Measurements from ENCODE around the gene ERP27.

ERP27 gene

GRCh38 chr12:14871886-14872285, 66.5 kb downstream of the ERP27 start:
- Mint-ChIP-seq H3K27ac (no peak overlapping the region), H3K4me1 (no peaks in the 10 kb centered on the region), H3K27me3 (ENCODE audit: low read depth, poor library complexity) (peaks cover 3% of the 10 kb centered on the region), H3K4me3 (no peak overlapping the region), H3K9me3 (peaks cover 15% of the 10 kb centered on the region), H3K36me3 (ENCODE audit: low read depth) (peaks cover 11% of the 10 kb centered on the region)
- TF ChIP-seq, protein P1, sequence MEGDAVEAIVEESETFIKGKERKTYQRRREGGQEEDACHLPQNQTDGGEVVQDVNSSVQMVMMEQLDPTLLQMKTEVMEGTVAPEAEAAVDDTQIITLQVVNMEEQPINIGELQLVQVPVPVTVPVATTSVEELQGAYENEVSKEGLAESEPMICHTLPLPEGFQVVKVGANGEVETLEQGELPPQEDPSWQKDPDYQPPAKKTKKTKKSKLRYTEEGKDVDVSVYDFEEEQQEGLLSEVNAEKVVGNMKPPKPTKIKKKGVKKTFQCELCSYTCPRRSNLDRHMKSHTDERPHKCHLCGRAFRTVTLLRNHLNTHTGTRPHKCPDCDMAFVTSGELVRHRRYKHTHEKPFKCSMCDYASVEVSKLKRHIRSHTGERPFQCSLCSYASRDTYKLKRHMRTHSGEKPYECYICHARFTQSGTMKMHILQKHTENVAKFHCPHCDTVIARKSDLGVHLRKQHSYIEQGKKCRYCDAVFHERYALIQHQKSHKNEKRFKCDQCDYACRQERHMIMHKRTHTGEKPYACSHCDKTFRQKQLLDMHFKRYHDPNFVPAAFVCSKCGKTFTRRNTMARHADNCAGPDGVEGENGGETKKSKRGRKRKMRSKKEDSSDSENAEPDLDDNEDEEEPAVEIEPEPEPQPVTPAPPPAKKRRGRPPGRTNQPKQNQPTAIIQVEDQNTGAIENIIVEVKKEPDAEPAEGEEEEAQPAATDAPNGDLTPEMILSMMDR (IDR thresholded peaks at IDR 0.05) = no peak
- no peak for DNase-seq

- H3K27me3 Mint-ChIP-seq (ENCODE audit: low read depth, poor library complexity) = peaks cover 3% of the 10 kb centered on the region
- peaks cover 11% of the 10 kb centered on the region for H3K36me3 Mint-ChIP-seq (ENCODE audit: low read depth)
- no peak overlapping the region for H3K4me3 Mint-ChIP-seq
- H3K4me1 Mint-ChIP-seq = no peaks in the 10 kb centered on the region
- no peak overlapping the region for H3K27ac Mint-ChIP-seq
- TF ChIP-seq, protein P1 (IDR thresholded peaks at IDR 0.05) = no peak
- DNase-seq = no peak
- H3K9me3 Mint-ChIP-seq = peaks cover 21% of the 10 kb centered on the region
Measured at GRCh38 chr12:14871247-14871646, 67.1 kb downstream of the ERP27 start.

- Mint-ChIP-seq H3K4me3 (no peak overlapping the region), H3K36me3 (ENCODE audit: low read depth) (peaks cover 11% of the 10 kb centered on the region), H3K9me3 (peaks cover 36% of the 10 kb centered on the region), H3K27ac (no peak overlapping the region), H3K27me3 (ENCODE audit: low read depth, poor library complexity) (peaks cover 3% of the 10 kb centered on the region), H3K4me1 (no peaks in the 10 kb centered on the region)
- TF ChIP-seq, protein P1 (IDR thresholded peaks at IDR 0.05) = no peak
- DNase-seq = no peak
Measured at GRCh38 chr12:14868916-14869506, 69.3 kb downstream of the ERP27 start.

All from nephron progenitor cell (in vitro differentiated cells).